NCI-H510A (cell line): ENCODE results near the gene C22orf42.
"Not testable (repeated sequence)": the region's sequence is repeated elsewhere in the genome, so short reads cannot be mapped to it uniquely, and the experiment has no call there.

ENCODE experiments used
- DNase-seq: peaks from one replicate; lab custom pipeline; 2025; lab: John Stamatoyannopoulos, UW

The C22orf42 gene

DNA sequence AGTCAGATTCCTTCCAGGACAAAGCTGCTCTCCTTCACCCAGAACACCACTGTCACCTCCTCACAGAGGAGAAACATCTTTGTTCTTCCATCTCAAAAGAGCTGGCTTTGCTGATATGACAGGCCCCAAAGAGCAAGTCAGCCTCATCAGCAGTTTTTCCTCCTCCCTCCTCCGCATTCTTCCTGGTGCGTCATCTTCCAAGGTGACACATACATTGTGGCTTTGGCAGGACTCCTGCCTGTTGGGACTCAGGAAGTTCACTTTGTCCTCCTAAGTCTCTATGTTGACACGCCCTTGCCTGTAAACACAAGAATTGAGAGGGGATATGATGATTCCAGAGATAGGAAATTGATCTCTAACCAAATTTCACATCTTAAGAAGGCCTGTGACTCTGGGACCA is 23.1 kb downstream of the C22orf42 start:
- not testable (repeated sequence) for DNase-seq

DNA sequence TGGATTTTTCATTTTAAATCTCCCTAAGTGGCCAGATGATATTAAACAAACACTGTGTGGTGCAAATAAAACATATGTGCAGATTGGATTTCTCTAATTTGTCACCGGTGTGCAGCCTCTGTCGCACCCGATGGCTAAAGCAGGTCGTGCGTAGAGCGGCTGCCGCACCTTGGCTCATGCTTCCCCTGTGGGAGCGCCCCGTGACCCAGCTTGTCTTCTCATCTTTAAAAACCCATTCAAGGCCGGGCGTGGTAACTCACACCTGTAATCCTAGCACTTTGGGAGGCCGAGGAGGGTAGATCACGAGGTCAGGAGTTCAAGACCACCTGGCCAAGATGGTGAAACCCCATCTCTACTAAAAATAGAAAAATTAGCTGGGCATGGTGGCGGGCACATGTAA is 24.3 kb downstream of the C22orf42 start:
- DNase-seq: not testable (repeated sequence)

- no peak for DNase-seq
Observed at GRCh38 chr22:32132783-32133182, 26.3 kb downstream of the C22orf42 start.

DNA sequence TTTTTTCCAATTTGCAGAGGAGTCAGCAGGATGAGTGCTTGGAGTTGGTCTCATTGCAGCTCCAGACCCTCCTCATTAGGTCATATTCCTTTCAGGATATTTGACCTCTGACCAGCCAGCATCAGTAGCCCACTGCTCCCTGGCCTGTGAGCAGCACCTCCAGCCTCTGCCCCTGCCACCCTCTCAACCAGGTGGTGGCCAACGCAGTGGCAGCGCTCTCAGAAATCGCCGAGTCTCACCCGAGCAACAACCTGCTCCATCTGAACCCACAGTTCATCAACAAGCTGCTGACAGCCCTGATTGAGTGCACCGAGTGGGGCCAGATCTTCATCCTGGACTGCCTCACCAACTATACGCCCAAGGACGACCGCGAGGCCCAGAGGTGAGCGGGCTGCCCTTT is 27.0 kb downstream of the C22orf42 start:
- no peak for DNase-seq

DNA sequence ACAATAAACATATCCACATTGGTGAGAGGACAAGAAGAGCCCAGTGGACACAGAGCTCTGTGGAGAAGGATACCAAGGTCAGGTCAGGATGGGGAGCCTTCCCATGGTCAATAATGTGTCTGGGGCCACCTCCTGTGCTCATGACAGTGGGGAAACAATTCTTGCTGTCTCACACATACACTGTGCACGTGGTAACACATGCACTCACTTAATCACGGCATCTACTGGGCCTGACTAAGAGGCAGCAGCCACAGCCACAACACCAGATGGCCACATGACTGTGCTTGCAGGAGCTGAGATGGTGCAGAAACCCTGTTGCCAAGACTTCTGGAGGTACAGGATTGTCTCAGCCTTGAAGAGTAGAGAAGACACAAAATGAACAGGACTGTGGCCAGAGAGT is 28.6 kb downstream of the C22orf42 start:
- no peak for DNase-seq

DNA sequence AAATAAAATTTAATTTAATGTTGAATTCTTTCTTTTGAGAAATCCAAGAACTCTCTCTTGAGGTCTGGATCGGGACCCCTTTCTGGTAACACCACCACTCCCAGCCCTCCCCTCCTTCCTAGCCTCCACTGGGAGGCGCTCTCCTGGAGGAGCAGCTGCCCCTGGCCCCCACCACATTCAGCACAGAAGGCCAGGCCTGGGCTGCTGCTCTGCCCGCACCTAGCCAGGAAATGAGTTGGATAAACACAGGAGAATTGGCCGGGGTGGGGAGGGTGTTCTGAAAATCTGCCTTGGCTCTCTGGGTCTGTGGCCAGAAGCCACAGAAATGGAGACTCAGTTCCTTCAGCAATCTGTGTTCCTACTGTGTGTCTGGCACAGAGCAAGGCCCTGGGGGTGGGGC is 31.2 kb downstream of the C22orf42 start:
- DNase-seq: no peak

DNA sequence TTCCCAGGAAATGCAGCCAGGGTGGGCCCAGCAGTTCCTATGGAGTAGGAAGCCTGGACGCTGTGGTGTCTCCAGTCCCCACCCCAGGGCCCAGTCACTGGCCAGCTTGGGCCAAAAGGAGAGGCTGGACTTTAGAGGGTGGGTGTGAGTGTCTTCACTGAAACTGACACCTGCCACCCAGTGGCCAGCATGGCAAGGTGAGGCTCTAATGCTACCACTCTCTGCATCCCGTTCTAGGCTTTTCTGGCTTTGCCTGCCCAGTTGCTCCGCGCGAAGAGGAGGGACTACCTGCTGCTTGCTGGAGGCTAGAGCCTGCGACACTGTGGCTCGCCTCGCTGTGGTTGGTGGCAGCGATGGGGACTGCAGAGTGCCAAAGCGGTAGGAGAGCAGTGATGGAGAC is 35.4 kb downstream of the C22orf42 start:
- DNase-seq: no peak

DNA sequence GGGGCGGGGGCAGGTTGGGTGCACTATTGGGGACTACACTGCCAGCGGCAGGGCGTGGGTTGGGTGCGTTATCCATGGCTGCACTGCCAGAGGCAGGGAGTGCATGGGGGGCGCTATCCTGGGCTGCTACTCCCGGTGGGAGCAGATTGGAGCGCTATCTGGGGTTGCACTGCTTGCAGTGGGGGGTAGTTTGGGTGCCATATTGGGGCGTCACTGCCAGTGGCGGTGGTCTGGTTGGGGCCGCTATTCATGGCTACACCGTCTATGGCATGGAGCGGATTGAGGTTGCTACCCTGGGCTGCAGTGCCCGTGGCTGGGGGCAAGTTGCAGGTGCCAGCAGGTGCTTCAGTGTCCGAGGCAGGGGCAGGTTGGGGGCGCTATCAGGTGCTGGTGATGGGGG is 36.2 kb downstream of the C22orf42 start:
- no peak for DNase-seq

GRCh38 chr22:32120603-32121002 is 38.5 kb downstream of the C22orf42 start:
- DNase-seq: no peak

DNA sequence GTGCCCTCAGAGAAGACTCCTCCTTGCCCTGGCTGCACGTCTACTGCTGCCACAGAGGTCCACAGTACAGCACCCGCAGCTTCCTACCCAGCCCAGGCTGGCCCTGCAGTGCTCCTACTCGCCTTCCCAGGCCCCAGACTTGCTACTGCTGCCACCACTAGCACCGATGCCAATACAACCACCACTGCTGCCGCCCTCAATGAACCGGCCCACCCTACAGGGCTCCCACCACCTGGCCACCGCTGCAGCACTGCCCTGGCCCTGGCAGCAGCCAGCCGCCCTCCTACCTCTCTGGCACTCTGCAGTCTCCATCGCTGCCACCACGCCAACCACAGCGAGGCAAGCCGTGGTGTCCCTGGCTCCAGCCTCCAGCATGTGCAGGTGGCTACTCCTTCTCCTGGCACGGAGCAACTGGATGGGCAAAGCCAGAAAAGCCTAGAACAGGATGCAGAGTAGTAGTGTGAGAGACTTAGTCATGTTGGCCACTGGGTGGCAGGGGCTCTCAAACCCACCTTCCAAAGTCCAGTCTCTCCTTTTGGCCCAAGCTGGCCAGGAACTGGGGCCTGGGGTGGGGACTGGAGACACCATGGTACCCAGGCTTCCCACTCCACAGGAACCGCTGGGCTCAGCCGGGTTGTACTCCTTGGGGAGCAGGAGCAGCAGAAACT is 39.4 kb downstream of the C22orf42 start:
- no peak for DNase-seq

DNA sequence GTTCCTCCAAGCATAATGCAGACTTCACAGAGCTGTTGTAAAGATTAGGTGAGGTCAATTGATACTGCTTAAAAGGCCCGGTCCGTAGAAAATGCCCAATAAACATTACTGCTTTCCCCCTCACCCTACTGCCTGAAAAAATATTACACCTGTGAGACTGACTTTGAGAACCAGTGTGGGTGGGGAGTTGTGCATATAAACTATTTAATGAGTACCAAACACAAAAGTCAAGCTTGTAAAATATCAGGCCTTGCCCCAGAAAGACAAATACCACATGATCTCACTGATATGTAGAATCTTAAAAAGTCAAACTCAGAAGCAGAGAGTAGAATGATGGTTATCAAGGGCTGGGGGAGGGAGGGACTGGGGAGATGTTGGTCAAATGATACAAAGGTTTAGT is 46.7 kb downstream of the C22orf42 start:
- DNase-seq: no peak

DNA sequence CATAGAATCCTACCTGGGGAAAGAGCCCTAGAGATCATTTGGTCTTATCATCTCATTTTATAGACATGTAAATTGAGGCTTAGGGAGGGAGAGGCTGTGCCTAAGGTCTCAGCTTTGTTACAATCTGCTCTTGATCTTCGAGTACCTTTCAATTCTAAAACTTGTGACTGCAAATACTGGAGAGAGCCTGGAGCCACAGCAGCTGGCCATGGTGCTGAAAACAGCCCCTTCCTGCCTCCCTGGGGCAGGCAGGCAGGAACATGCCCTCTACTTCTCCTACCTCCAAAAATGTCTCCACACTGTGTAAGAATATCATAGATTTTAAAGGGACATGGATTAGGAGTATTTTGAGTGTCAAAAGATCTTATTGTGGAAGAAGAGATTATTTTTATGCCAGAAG is 52.2 kb downstream of the C22orf42 start:
- DNase-seq: no peak

DNA sequence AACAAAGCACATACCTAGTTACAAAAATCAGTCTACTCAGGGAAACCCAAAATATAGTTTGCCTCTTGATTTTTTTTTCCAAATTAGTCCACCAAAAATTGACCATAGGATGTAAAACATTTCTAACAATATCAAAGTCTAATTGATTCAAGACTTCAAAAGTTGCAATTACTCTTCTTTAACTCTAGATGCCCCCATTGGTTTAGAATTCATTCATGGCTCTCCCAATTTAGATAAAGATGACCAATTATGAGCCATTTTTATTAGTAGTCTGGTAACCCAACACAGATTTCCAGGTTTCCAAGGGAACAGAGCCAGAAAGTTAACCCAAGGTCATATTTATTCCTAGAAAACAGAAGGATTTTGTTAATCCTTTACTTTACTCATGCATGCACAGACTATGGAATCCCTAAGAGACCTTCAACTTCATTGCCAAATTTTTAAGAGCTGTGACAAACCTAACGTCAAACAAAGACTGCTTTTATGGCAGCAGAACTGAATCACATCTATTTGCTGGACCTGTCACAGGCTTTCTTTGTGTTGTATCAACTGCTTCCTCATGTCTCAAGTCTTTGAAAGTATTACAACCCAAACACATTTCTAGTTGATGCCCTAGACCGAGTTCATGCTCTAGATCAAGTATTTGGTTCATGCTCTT is 55.3 kb downstream of the C22orf42 start:
- no peak for DNase-seq

GRCh38 chr22:32100711-32101110 is 58.4 kb downstream of the C22orf42 start:
- DNase-seq: no peak
